ENCODE results near the gene STX11. TPM values are rescaled to one million over a fixed set of nuclear protein-coding genes. Genes with fewer than 3 reads are reported as not detected.

The STX11 gene
- total RNA-seq, 1 experiment from 2014 or later = 3.2 TPM

- in situ Hi-C loops (cut with HindIII; ENCODE audit: low pct_unique_long_range_greater_than_20kb, low sequenced_read_pairs) (no loop called here), intact Hi-C loops (cut with micrococcal nuclease; ENCODE audit: unreplicated experiment) (no loop called here)
- no peaks in the 10 kb centered on the region for H3K27me3 ChIP-seq (ENCODE audit: control insufficient read depth, insufficient read depth, low read length)
- ChIA-PET CTCF (no interaction called here), POLR2A (no interaction called here)
- H3K36me3 ChIP-seq (ENCODE audit: control insufficient read depth, insufficient read depth, low read length) = no peaks in the 10 kb centered on the region
- DNase-seq (ENCODE audit: low read depth, low spot score) (no peak), ATAC-seq (no peak)
- TF ChIP-seq POLR2AphosphoS5 (IDR thresholded peaks at IDR 0.05; ENCODE audit: low read depth, low read length) = no peak
- TF ChIP-seq TCF7L2 (IDR thresholded peaks at IDR 0.05; ENCODE audit: low read depth, low read length) = no peak
- no peak for TF ChIP-seq CTCF (IDR thresholded peaks at IDR 0.05)
- no peak for TF ChIP-seq SIN3A (IDR thresholded peaks at IDR 0.05; ENCODE audit: borderline replicate concordance, insufficient read depth, low read depth, low read length)
- no peak for TF ChIP-seq REST (IDR thresholded peaks at IDR 0.05; ENCODE audit: insufficient read depth in 1 of 2, low read depth in 2 of 2, low read length in 1 of 2)
- no peaks in the 10 kb centered on the region for H3K4me1 ChIP-seq (ENCODE audit: control insufficient read depth, insufficient read depth, low read length)
- no TSS peak for BruUV-seq (replicated peaks)
- H3K27ac ChIP-seq (ENCODE audit: low read length) = no peak overlapping the region
- H3K4me3 ChIP-seq (ENCODE audit: low read depth in 2 of 2, low read length in 2 of 2) = no peak overlapping the region
- H3K9me3 ChIP-seq (ENCODE audit: control insufficient read depth, insufficient read depth, low read depth, low read length) = no peaks in the 10 kb centered on the region
Measured at GRCh38 chr6:144165784-144166183, 15.5 kb downstream of the STX11 start.

- no peaks in the 10 kb centered on the region for H3K36me3 ChIP-seq (ENCODE audit: control insufficient read depth, insufficient read depth, low read length)
- ChIA-PET CTCF (no interaction called here), POLR2A (interaction anchor here (0.6 kb wide), 1 partner anchor 465 kb away, joined by 3 read pairs; no protein-coding TSS in a partner anchor)
- no peaks in the 10 kb centered on the region for H3K9me3 ChIP-seq (ENCODE audit: control insufficient read depth, insufficient read depth, low read depth, low read length)
- H3K4me3 ChIP-seq (ENCODE audit: low read depth in 2 of 2, low read length in 2 of 2) = no peak overlapping the region
- intact Hi-C loops (cut with micrococcal nuclease; ENCODE audit: unreplicated experiment) (no loop called here), in situ Hi-C loops (cut with HindIII; ENCODE audit: low pct_unique_long_range_greater_than_20kb, low sequenced_read_pairs) (no loop called here)
- DNase-seq (ENCODE audit: low read depth, low spot score) (no peak), ATAC-seq (no peak)
- no peaks in the 10 kb centered on the region for H3K4me1 ChIP-seq (ENCODE audit: control insufficient read depth, insufficient read depth, low read length)
- no peak overlapping the region for H3K27ac ChIP-seq (ENCODE audit: low read length)
- TF ChIP-seq POLR2AphosphoS5 (IDR thresholded peaks at IDR 0.05; ENCODE audit: low read depth, low read length) (no peak), CTCF (IDR thresholded peaks at IDR 0.05) (no peak), SIN3A (IDR thresholded peaks at IDR 0.05; ENCODE audit: borderline replicate concordance, insufficient read depth, low read depth, low read length) (no peak), REST (IDR thresholded peaks at IDR 0.05; ENCODE audit: insufficient read depth in 1 of 2, low read depth in 2 of 2, low read length in 1 of 2) (no peak), TCF7L2 (IDR thresholded peaks at IDR 0.05; ENCODE audit: low read depth, low read length) (no peak)
- BruUV-seq (replicated peaks) = no TSS peak
- H3K27me3 ChIP-seq (ENCODE audit: control insufficient read depth, insufficient read depth, low read length) = no peaks in the 10 kb centered on the region
Measured at GRCh38 chr6:144170044-144170443, 19.7 kb downstream of the STX11 start.

Data from Panc1 (cell line).